ENCODE results near the gene MGAT1.

DNA sequence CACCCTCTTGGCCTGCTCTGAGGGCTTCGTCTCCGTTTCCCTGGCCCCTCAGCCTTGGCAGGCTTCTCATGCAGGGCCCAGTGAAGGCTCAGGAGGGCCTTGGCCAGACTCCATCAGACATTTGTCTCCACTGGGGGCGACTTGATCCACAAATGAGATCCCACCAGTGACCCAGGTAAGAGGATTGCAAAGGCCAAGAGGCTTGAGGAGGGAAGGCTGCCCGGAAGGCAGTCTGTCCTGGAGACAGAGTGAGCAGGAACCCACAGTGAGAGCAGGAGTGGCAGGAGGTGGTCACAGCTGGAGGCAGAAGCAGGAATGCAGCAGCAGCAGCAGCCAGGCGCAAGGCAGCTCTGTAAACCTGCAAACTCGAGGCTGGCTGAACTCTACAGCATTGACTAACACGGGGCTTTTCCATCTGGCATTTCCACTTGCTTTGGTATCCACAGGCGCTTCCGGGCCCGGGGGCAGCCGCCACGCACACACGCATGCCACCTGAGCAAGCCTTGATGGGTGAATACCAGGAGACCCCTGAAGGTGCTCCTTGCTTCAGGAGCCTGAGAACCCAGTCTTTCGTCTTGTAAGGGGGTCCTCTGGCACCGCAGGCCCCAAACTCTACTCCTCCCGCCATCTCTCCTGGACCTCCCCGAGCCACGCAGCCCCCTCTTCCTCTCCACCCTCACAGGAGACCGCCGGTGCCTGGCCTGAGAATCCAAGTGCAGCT lies 14.7 kb downstream of the MGAT1 start:
- TF ChIP-seq EZH2 (IDR thresholded peaks at IDR 0.05) = no peak
- TF ChIP-seq, protein P1, sequence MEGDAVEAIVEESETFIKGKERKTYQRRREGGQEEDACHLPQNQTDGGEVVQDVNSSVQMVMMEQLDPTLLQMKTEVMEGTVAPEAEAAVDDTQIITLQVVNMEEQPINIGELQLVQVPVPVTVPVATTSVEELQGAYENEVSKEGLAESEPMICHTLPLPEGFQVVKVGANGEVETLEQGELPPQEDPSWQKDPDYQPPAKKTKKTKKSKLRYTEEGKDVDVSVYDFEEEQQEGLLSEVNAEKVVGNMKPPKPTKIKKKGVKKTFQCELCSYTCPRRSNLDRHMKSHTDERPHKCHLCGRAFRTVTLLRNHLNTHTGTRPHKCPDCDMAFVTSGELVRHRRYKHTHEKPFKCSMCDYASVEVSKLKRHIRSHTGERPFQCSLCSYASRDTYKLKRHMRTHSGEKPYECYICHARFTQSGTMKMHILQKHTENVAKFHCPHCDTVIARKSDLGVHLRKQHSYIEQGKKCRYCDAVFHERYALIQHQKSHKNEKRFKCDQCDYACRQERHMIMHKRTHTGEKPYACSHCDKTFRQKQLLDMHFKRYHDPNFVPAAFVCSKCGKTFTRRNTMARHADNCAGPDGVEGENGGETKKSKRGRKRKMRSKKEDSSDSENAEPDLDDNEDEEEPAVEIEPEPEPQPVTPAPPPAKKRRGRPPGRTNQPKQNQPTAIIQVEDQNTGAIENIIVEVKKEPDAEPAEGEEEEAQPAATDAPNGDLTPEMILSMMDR (IDR thresholded peaks at IDR 0.05 in 2 of 3, conservative IDR thresholded peaks at IDR 0.05 in 1 of 3; ENCODE audit: borderline replicate concordance in 1 of 3, insufficient read depth in 1 of 3, low read depth in 2 of 3, low read length in 2 of 3) = no peak
- TF ChIP-seq POLR2A (IDR thresholded peaks at IDR 0.05; ENCODE audit: borderline replicate concordance, extremely low read depth, insufficient read depth, insufficient read length) = no peak
- TF ChIP-seq SIN3A (IDR thresholded peaks at IDR 0.05; ENCODE audit: low read depth) = no peak
- no peak for TF ChIP-seq POLR2AphosphoS5 (IDR thresholded peaks at IDR 0.05; ENCODE audit: low read depth, low read length)
- no peak for TF ChIP-seq EZH2phosphoT487 (IDR thresholded peaks at IDR 0.05; ENCODE audit: borderline replicate concordance)
- TF ChIP-seq CBX3 (IDR thresholded peaks at IDR 0.05; ENCODE audit: low read depth) = no peak
- TF ChIP-seq RAD21 (IDR thresholded peaks at IDR 0.05; ENCODE audit: low read depth) = no peak
- no peak for TF ChIP-seq CEBPB (IDR thresholded peaks at IDR 0.05; ENCODE audit: low read depth)
- no peak for TF ChIP-seq SRF (IDR thresholded peaks at IDR 0.05; ENCODE audit: low read depth)
- TF ChIP-seq, protein P2, sequence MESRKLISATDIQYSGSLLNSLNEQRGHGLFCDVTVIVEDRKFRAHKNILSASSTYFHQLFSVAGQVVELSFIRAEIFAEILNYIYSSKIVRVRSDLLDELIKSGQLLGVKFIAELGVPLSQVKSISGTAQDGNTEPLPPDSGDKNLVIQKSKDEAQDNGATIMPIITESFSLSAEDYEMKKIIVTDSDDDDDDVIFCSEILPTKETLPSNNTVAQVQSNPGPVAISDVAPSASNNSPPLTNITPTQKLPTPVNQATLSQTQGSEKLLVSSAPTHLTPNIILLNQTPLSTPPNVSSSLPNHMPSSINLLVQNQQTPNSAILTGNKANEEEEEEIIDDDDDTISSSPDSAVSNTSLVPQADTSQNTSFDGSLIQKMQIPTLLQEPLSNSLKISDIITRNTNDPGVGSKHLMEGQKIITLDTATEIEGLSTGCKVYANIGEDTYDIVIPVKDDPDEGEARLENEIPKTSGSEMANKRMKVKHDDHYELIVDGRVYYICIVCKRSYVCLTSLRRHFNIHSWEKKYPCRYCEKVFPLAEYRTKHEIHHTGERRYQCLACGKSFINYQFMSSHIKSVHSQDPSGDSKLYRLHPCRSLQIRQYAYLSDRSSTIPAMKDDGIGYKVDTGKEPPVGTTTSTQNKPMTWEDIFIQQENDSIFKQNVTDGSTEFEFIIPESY (IDR thresholded peaks at IDR 0.05; ENCODE audit: extremely low read depth, insufficient replicate concordance, low read length) = no peak
- TF ChIP-seq FOSL1 (IDR thresholded peaks at IDR 0.05; ENCODE audit: low read depth) = no peak
